OCI-LY7 (cell line): ENCODE results near the gene MRC2.

Source experiments
- CTCF ChIP-seq: fragments of 200-600 bp; sonication (generic); conservative IDR thresholded peaks from 2 replicates; pipeline ENCODE4 v1.5.1; 2014; ENCODE audit warnings: mild to moderate bottlenecking, antibody characterized with exemption, low read length, moderate library complexity, mixed read lengths
- EZH2phosphoT487 ChIP-seq: fragments of 200-600 bp; sonication (generic); IDR thresholded peaks from 2 replicates; pipeline ENCODE4 v1.6.1; 2018; ENCODE audit warnings: low read depth, borderline replicate concordance, mild to moderate bottlenecking, mixed run types, antibody characterized with exemption, low read length, moderate library complexity, mixed read lengths

GRCh38 chr17:62641951-62642350 lies 14.5 kb downstream of the MRC2 start:
- TF ChIP-seq CTCF (no peak), EZH2phosphoT487 (no peak)
